ENCODE measurements around the gene VPS37B.
"Not testable (repeated sequence)": the region's sequence is repeated elsewhere in the genome, so short reads cannot be mapped to it uniquely, and the experiment has no call there.

Gene VPS37B, protein sequence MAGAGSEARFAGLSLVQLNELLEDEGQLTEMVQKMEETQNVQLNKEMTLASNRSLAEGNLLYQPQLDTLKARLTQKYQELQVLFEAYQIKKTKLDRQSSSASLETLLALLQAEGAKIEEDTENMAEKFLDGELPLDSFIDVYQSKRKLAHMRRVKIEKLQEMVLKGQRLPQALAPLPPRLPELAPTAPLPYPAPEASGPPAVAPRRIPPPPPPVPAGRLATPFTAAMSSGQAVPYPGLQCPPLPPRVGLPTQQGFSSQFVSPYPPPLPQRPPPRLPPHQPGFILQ

DNA sequence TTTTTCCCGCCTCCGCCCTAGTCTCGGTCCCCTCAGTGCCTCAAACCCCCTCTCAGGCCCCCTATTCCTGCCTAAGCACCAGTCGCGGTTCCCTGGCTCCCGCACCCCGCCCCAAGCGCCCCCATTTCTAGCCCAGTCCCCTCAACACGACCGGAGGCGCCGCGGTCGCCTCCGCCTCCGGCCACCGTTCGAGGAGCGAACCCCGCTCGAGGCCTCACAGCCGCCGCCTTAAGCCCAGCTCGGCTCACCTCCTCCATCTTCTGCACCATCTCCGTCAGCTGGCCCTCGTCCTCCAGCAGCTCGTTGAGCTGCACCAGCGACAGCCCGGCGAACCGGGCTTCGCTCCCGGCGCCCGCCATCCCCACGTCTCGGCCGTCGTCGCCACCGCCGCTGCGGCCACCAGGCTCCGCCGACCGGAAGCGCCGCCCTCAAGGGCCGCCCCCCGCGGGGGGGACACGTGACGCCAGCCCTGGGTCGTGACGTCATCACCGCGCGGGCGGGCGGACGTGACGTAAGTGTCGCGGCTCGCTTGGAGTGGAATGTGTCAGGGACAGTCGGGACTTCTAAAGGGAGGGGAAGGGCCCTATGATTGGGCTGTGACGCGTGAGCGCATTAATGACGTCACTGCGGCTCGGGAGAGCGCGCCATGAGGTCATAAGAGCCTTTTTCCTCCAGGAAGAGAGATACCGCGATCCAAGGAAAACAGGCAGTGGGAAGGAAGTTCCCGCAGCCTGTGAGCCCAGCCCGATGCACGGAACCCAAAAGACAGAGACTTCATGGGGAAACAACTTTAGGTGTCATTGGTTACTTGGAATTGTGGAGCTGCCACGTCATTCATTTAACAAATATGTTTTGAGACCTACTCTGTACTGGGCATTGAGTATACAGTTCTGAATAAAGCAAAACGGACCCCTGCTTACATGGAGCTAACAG lies at the start of gene VPS37B:
Gene VPS37B, minus strand, starts transcription at position 421 of the 933 bp plus-strand sequence. Its CDS starts 62 bp downstream, at position 359.
- DNase-seq (ENCODE audit: low read depth, low spot score): no peak

DNA sequence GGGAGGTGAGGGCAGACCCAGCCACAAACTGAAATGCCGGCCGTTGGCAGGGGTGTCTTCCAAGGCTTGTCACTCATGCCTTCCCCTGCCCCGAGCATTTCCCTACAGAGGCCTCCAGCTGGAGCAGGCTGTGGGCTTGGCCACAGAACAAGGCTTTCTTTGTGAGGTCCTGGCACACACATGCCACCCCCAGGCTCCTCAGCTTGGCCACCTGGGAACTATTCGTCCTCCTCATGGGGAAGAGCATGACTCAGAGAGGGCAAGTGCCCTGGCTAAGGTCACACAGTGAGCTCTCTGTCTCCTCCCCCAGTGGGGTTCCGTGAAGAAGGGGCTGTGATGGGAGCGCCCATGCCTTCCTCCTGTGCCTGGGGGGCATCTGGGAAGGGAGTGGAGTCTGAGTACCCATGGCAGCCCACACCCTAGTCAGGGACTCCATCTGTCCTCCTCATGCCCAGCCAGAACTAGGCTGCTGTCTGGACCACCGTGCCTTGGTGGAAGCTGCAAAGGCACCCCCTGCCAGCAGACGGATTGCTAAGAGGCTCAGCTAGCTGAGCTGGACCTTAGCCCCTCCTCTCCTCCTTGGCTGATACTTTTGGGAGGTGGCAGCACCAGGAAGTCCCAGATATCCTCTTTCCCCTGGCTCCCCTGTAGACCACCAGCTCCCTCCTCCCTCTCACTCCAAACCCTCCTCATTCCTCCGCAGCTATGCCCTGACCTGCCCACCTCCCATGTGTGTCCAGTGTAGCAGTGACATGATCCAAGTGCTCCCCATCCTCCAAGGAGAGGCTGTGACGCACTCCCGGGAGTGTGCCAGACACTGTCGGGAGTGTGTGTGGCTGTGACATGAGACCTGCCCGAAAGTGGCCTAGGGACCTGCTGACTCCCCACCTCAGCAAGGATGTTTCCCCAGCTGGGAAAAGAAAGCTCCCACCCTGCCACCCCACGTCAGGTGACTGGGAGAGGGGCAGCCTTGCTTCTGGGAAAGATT lies 49.0 kb upstream of the VPS37B start:
- no peak for DNase-seq (ENCODE audit: low read depth, low spot score)

DNA sequence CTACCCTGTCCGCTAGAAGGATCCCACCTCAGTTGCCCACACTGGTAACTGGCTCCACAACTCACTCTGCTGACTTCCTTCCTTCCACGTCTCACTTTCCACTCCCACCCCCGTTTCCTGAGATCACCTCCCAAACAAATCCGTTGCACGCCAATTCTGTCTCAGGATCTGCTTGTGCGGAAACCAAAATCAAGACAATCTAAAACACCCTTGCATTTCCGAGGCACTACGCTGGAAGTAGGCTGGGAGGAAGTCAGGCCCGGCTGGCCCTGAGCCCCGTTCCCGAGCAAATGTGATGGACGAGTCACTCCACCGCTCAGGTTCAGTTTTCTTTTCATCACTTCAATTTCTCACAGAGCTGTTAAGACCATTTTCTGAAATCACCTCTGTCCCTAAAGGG lies 47.3 kb upstream of the VPS37B start:
- no peak for DNase-seq (ENCODE audit: low read depth, low spot score)

DNA sequence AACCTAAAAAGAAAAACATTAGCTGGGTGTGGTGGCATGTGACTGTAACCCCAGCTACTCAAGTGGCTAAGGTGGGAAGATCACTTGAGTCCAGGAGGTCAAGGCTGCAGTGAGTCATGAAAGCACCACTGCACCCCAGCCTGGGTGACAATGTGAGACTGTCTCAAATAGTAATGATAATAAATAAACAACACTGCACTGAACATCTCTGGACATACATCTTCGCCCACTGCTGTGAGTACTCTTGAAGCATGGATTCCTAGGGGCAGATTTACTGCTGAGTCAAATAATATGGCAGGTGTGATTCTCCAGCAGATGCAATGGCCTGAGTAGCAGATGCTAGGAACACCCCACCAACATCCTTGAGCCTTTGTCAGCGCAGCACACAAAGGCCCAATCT lies 46.7 kb upstream of the VPS37B start:
- no peak for DNase-seq (ENCODE audit: low read depth, low spot score)

DNA sequence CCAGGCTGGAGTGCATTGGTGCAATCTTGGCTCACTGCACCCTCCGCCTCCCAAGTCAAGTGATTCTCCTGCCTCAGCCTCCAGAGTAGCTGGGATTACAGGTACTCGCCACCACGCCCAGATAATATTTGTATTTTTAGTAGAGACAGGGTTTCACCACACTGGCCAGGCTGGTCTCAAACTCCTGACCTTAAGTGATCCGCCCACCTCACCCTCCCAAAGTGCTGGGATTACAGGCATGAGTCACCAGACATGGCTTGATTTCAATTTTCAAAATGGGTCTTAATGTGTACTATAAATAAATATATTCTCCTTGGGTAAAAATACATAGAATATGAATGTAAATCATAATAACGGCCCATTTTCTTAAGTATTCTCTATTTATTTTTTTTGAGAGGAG lies 45.4 kb upstream of the VPS37B start:
- DNase-seq (ENCODE audit: low read depth, low spot score): not testable (repeated sequence)

DNA sequence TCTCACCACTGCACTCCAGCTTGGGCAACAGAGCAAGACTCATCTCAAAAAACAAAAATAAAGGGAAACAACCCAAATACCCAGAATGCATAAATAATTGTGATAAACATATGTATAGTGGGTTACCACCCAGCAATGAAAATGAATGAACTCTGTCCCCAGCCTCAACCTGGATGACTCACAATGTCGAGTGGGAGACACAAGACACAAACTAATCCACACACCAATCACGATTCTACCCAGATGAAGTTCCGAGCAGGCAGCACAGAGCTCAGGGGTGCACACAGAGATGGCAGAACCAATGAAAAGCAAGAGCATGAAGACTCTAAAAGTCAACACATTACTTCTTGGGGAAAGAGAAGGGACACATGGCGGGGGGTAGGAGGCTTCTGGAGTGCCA lies 43.2 kb upstream of the VPS37B start:
- no peak for DNase-seq (ENCODE audit: low read depth, low spot score)

DNA sequence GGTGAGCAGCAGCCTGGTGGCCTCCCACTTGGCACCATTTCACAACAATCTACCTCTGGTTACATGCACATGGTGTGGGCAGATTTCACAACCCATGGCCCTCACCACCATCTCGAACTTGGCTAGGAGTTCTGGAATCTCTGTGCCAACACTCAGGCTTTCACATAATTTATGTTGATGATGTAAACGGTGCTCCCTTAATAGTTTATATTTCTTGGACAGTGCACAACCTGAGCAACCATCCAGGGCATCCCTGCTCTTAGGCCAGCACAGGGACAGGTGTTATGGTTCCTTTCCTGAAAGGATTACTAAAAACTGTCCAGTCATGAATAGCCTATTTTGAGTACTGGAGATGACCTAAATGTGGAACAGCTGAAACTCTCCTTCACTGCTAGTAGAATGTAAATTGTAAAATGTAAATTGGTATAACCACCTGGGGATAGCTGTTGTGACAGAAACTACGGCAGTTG lies 41.7 kb upstream of the VPS37B start:
- no peak for DNase-seq (ENCODE audit: low read depth, low spot score)

DNA sequence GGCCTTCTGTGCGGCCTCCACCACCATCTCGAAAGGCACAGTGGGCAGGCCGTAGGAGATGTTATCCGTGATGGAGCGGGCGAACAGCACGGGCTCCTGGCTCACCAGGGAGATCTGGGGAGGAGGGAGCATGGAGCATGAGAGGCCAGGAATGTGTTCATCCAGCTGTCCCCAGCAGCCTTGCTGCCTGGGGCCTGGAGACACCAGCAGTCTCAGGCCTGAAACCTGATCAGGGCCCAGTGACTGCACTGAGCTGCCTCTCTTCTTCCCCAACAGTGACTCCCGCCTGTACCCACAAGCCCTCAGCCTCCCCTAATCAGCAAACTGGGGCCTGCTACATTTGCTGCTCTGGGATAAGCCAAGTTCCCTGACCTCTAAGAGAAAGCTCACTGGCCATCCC lies 39.4 kb upstream of the VPS37B start:
- no peak for DNase-seq (ENCODE audit: low read depth, low spot score)

DNA sequence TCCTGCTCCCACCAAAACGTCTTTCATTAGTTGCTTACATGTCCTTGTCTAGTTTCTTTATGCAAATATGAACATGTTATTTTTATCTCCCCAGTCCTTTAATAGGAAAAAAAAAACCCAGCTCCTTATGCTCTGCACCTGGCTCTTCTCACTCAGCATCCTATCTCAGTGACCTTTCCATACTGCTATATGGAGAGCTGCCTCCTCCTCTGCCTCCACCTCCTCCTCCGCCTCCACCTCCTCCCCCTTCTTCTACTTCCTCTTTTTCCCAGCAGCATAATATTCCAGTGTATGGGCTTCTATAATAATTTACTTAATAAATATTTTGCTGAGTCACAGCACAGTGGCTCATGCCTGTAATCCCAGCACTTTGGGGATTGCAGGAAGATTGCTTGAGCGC lies 38.8 kb upstream of the VPS37B start:
- DNase-seq (ENCODE audit: low read depth, low spot score): no peak

DNA sequence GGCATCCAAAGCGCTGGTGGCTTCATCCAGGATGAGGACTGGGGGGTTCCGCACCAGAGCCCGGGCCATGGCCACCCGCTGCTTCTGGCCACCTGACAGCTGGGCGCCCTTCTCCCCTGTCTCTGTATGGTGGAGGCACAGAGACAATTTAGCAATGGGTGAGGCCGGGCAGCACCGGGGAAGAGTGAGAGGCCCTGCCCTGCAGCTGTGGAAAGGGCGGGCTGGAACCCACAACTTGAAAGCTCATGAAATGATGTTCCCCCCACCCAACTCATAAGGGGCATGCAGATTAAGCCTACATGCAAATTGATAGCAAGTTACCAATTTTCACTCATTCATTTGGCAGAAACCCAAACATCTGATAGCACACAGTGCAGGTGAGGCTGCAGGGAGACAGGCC lies 36.3 kb upstream of the VPS37B start:
- no peak for DNase-seq (ENCODE audit: low read depth, low spot score)

DNA sequence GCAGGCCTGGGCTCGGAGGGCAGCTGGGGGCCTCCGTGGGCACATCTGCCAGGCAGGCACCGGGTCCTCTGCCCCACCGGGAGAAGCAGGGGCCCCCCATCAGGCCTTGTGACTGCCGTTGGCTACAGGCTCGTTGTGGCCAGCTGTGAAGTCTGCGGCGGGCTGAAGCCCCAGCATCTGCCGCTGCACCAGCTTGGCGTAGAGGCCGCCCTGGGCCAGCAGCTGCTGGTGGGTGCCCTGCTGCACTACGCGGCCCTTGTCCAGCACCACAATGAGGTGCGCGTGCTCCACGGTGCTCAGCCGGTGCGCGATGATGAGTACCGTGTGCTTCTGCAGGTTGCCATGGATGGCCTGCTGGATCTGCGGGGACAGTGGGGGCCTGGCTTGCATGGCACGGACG lies 33.9 kb upstream of the VPS37B start:
- no peak for DNase-seq (ENCODE audit: low read depth, low spot score)

DNA sequence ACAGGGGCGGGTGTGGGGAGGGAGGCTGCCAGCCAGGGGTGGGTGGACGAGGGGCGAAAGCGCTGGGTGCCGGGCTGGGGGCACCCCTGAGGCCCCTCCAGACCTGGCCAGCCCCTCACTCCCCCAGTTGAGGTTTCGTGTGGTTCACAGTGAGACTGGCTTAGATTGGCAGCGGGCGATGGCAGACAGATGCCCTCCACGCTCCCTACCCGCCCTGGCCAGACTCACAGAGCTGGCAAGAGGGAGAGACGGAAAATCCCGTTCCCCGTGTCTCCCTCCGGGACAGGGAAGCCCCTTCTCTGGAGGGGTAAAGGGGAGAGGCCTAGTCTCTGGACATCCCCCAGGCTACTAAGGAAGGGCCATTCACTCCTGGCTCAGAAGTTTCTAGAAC lies 33.2 kb upstream of the VPS37B start:
- no peak for DNase-seq (ENCODE audit: low read depth, low spot score)

DNA sequence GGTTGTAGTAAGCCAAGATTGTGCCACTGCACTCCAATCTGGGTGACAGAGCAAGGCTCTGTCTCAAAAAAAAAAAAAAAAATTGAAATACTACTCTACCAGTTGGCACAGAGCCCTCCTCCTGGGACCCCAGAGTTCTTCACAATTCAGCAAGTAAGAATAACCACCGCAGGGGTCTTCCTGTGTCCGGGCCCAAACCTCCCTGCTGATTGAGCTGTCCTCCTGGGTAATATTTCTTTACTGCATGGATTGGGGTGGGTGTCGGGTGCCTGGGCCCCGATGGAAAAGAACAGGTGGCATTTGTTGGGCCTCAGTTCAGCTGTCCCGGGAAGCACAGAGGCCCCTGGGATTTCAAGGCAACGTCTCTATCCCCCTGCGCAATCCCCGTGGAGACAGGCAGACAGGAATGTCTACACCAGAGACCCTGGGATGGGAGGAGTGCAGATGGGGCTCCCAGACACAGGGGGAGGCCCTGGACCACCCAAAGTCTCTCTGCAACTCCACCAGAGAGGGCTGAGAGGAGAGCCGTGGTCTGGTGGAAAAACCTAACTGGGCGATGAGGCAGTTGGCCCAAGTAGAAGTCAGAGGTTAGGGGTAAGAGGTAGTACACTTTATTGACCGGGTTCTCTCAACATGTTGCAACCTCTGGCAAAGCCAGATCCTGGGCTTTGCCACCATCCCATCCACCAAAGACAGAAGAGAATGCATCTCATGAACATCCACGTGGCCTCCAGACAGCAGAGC lies 32.7 kb upstream of the VPS37B start:
- no peak for DNase-seq (ENCODE audit: low read depth, low spot score)

DNA sequence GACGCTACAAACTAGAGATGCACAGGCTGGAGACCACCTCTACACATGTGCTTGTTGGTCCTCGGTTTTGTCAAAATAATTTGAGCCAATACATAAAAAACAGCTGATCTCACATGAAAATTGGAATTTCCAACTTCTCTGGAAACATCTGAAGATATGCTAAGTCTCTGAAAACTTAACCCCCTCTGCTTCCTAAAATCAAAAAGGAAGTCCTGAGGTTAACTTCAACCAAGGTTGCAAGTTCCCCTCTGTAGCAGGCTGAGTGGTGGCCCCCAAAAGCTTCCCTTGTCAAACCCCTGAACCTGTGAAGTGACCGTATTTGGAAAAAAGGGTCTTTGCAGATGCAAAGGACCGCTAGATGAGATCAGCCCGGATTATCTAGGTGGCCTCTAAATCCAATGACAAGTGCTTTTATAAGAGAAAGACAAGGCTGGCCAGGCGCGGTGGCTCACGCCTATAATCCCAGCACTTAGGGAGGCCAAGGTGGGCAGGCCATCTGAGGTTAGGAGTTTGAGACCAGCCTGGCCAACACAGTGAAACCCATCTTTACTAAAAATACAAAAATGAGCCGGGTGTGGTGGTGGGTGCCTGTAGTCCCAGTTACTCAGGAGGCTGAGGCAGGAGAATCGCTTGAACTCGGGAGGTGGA lies 32.0 kb upstream of the VPS37B start:
- DNase-seq (ENCODE audit: low read depth, low spot score): no peak

DNA sequence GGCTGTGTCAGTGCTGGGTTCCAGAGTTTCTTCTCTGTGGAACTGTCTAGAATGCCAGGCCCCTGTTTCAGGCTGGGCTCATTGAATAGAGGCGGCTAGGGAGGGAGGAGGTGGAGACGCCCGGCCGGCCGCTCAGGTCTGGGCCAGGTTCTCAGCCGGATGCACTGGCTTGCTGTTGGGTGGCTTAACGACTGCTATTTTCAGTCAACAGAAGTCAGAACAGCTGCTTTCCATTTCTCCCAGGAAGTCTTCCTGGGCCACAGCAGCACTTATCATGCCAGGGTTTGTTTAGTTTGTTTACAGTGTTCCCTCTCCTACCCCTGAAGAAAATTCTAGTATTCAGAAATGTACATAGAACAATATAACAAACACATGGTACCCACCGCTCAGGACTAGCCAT lies 26.0 kb upstream of the VPS37B start:
- DNase-seq (ENCODE audit: low read depth, low spot score): no peak

DNA sequence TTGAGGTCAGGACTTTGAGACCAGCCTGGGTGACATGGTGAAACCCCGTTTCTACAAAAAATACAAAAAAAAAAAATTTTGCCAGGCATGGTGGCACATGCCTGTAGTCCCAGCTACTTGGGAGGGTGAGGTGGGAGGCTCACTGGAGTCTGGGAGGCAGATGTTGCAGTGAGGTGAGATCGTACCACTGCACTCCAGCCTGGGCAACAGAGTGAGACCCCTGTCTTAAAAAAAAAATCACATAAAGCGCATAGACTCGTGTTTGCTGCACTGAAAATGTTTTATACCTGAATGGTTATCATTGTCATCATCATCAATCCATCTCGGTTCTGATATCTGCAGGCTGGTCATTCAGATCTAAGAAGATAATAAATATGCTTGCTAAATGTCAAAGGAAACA lies 24.8 kb upstream of the VPS37B start:
- DNase-seq (ENCODE audit: low read depth, low spot score): no peak

DNA sequence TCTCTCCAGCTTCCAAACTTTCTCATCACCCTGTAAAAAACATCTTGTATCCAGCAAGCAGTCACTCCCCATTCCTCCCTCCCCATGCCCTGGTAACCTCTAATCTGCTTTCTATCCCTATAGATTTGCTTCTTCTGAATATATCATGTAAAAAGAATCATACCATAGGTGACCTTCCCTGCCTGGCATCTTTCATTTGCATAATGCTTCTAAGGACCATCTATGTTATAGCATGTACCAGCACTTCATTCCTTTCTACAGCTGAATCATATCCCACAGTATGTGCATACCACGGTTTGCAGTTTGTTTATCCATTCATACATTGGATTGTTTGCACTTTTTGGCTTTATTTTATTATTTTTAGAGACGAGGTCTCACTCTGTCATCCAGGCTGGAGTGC lies 22.9 kb upstream of the VPS37B start:
- no peak for DNase-seq (ENCODE audit: low read depth, low spot score)

DNA sequence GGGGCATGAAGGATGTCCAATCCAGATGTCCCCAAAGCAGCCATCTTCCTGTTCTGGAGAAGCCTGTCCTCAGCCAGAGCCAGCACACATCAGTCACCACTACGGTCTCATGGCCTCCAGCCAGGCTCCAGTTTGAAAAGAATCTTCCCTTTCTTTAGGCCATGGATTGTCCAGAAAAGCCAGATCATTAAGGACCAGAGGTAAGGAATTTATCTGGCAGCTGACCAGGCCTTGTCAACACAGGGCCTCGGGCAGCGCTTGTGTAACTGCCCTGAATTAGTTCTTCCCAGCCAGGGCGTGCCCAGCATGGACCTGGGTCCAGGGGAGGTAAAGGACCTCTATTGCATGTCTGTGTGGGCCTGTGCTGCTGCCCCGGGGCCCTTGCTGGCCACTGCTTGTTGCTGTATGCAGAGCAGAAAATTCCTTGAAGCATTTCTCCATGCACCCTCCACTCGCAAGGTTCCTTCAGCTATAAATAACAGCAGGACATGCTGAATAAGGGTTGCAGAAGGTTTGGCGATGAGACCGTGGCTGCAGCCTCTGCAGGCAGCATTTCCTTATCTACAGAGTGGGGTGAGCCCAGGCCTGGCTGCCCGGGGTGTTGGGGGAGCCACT lies 21.7 kb upstream of the VPS37B start:
- no peak for DNase-seq (ENCODE audit: low read depth, low spot score)

DNA sequence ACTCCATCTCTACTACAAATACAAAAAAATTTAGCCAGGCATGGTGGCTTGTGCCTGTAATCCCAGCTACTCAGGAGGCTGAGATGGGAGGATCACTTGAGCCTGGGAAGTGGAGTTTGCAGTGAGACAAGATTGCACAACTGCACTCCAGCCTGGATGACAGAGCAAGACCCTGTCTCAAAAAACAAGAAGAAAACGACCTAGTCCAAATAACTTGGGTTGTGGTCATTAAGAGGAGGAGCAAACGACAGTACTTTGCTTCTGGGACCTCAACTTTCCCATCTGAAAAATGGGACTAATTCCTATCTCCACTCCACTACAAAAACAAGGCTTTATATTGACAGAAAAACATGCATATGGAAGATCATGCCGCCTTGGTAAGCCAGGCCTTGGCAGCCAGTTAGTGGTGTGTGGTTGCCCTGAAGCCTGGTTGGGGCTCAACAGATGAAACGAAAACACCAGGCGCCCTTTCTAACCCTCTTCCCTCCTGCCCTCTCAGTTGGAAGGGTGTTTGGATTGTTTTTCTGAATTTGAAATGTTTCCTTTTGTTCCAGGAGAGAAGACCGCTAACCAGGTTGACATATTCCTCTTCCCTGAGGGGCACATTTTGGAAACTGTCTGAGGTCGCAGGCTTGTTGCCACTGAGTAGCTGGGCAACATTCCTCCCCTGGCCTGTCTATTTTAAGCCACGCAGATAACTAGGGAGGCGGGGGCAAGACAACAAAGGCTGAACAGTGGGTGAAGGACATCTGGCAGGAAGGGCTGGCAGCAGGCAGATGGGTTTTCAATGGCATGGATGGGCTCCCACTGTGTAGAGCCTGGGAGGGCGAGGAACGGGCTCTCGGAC lies 13.7 kb upstream of the VPS37B start:
- no peak for DNase-seq (ENCODE audit: low read depth, low spot score)
